Measurements from ENCODE around the gene HACL1. TPM values are rescaled to one million over a fixed set of nuclear protein-coding genes. Genes with fewer than 3 reads are reported as not detected.
"Not testable (repeated sequence)": the region's sequence is repeated elsewhere in the genome, so short reads cannot be mapped to it uniquely, and the experiment has no call there.

Gene HACL1
- total RNA-seq, 1 donor from 2014 or later, result 9.6 TPM

DNA sequence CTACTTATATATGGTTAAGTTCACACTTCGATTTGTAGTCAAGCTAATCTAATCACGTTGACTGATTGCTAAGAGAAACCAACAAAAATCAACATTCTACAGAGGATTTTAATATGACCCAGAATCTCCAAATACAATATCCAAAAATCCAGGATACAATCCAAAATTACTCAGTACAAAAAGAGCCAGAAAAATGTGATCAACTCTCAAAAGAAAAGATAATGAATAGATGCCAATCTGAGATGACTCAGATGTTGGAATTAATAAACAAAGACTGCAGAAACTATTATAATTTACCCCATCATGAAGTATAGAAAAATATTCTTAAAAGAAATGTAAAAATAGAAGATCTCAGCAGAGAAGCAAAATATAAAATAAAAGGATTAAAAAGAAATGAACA is 22.3 kb downstream of the HACL1 start:
- no peak for ATAC-seq

GRCh38 chr3:15578289-15578867 is 23.0 kb downstream of the HACL1 start:
- no peak for ATAC-seq

- ATAC-seq, result no peak
Measured at GRCh38 chr3:15576475-15576874, 24.9 kb downstream of the HACL1 start.

DNA sequence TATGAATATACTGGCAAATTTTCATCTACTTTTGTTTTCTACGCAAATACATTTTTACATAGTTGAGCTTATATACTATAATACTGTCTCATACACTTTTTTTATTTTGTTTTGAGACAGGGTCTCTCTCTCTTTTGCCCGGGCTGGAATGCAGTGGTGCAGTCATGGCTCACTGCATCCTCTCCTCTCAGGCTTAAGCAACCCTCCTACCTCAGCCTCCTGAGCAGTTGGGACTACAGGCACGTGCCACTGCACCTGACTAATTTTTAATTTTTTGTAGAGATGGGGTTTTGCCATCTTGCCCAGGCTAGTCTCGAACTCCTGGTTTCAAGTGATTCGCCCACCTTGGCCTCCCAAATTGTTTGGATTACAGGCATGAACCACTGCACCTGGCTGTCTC is 25.9 kb downstream of the HACL1 start:
- no peak for ATAC-seq

GRCh38 chr3:15572138-15572537 is 29.2 kb downstream of the HACL1 start:
- ATAC-seq, result no peak

DNA sequence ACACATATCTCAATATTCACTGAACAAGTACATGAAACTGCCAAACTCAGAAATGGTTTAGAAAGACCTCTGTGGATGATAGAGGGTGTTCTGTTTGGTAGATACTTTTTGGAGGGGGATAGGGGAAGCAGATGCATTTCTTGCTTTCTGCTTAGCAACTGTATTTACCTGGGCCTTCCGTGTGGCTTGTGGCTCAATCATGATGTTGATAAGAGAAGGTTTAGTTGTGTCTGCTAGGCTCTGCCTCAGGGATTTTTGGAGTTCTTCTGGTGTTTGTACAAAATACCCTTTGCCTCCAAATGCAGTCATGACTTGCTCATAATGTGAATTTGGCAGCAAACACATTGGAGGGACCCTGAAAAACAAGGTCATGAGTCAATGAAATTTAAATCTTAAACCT is 38.2 kb downstream of the HACL1 start:
- ATAC-seq, result no peak

DNA sequence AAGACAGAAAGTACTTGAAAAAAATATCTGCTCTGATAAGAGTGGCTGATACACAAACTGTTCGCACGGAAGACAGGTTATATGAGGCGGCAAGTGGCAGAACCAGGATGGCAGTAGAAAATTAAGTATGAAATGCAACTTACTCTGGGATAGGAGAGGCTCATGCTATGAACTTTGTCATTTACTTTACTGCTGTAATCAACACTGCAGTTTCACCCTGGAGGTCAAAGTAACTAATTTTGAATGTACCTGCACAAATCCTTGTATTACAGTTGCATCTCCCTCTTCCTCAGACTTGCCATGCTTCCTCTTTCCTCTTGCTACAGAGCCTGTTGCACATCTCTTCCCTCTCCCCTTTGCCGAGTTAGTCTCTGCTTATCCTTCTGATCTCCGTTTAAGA is 38.8 kb downstream of the HACL1 start:
- ATAC-seq, result no peak

DNA sequence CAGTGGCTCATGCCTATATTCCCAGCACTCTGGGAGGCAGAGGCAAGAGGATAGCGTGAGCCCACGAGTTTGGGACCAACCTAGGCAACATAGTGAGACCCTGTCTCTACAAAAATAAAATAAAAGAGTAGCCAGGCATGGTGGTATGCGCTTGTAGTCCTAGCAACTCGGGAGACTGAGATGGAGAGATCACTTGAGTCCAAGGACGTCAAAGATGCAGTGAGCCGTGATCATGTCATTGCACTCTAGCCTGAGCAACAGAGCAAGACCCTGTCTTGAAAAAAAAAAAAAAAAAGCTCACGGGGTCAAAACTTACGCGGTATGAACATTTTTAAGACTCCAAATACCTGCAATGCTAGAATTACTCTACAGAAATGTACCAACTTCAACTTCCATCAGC is 42.8 kb downstream of the HACL1 start:
- ATAC-seq, result no peak

DNA sequence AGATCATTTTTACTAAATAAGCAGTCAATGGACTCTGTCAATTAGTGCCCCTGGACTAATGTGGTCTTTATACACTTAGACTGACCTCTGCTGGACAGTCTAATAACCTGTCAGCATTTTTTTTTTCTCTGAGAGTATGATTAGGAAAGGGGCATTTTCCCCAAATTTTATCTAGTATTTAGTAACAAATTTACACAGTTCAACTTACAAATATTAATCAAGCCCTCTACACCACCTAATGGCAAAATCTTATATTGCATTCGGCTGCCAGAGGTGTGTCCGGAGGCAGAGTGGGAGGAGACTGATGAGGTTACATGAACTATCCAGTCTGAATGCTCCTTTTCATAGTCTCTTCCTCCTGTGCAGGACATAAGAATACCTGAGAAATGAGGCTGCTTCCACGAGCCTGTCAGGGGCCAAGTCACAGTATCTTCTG is 43.8 kb downstream of the HACL1 start:
- peak; percentile 95 for ATAC-seq

DNA sequence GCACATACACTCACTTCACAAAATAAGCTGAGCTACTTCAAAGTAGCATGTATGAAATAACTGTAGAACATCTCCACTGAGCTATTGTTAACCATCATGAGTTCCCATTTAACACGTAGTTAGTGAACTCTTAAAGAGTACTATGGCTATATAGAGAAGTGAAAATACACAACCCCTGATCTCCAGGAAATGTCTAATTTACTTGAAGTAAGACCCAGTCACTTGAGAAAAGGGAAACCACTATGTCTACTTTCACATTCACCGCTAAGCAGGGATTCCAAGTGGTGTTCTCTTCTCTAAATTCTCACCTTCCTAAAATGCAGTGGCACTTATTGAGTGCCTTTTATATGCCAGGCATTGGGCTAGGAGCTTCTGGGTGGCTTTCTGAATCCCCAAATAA is 44.9 kb downstream of the HACL1 start:
- ATAC-seq, result peak; percentile 24

- ATAC-seq, result no peak
Measured at GRCh38 chr3:15553749-15554148, 47.6 kb downstream of the HACL1 start.

- ATAC-seq, result no peak
Measured at GRCh38 chr3:15551902-15552301, 49.5 kb downstream of the HACL1 start.

GRCh38 chr3:15549846-15550245 is 51.5 kb downstream of the HACL1 start:
- no peak for ATAC-seq

- ATAC-seq, result no peak
Measured at GRCh38 chr3:15542614-15543013, 58.8 kb downstream of the HACL1 start.

DNA sequence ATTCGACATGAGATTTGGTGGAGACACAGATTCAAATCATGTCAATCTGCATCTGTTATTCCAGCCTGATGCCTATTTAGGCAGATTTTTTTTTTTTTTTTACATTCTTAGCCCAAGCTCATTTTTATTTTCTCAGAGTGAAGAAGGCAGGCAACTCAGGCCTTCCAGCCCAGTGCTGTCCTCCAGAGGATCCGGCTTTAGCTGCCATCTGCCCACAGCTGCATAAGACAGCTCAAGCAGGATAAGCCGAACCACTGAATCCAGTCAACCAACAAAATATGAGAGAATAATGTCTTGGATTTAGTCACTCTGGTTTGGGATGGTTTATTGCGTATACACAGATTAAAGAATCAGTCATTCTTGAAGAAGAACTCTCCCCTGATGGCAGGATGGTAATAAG is 60.0 kb downstream of the HACL1 start:
- ATAC-seq, result no peak

- no peak for ATAC-seq
Measured at GRCh38 chr3:15539066-15539465, 62.3 kb downstream of the HACL1 start.

DNA sequence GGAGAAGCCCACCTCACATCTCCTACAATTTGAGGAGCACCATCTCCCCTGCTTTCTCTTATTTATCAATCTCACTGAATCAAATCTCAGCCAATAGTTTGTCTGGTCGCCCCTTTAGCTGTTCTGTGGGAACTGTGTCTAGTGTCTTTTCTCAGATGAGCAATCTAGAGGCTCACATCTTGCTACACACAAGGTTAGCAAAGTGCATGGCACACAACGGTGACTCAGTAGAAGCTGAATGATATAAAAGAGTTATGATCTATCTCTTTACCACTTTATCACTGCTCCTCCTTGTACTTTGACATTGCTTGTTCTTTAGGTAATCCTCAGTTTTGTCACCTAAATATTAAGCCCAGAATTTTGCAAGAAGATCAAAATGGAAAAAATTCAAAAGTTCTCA is 63.0 kb downstream of the HACL1 start:
- no peak for ATAC-seq

DNA sequence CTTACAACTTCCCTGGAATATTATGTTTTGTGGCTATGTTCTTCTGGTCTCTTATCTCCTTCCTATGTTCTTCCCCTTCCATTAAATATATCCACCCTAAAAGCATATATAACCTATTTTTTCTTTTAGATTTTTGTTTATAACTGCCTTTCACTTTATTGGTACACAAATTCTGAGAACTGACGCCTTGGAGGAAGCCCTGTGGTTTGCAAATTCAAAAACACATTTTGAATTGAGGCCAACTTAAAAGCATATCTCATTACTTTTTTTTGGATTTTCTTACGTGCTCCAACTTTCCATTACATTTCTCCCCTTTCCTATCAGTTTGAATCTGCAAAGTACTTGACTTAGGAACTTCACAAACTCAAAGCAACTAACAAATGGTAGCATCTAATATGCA is 64.5 kb downstream of the HACL1 start:
- no peak for ATAC-seq

DNA sequence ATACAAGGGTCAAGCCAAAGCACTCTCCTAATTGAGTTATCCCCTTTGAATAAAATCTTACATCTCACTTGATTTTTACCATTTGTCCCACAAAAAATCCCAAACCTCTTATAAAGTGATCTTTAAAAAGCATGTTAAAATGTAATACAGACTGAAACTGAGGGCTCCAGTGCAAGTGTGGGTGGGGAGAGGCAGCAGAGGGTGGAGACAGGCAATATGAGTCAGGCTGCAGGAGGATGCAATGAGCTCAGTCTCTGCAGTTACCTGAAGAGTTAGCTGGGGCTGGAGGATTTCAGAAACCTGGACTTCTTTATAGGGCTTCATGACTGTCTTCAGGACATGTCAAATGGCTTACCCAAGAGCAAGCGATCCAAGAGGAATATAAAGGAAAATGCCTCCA is 65.6 kb downstream of the HACL1 start:
- peak; percentile 69 for ATAC-seq

- not testable (repeated sequence) for ATAC-seq
Measured at GRCh38 chr3:15532614-15533013, 68.8 kb downstream of the HACL1 start.

- ATAC-seq, result no peak
Measured at GRCh38 chr3:15531346-15531745, 70.0 kb downstream of the HACL1 start.

DNA sequence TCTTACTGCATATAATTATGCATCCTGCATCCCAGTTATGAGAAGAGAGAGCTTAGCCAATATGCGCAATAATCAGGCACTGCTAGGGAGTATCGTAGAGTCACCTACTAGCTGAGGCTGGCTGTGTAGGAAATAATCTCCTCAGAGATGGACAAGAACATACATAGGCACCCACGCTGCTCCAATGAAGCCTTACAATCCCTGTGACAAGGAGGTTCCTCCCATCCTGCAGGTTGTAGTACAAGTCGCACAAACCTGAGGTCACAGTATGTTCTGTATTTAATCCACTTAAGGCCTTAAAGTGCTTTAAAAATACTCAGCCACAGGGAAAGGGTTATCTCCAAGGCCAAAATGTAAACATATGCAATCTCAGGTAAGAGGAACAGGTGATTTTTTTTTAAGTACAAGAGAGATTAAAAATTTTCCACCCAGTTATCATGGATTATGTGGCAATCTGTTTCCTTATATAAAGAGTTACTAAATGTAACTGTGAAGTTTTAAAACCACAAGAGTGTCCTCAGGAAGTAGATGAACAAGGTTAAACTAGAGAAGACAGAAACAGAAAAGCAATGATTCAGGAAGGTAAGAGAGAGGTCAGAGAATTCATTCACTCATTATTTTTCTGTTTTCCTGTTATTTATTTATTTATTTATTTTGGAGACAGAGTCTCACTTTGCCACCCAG is 72.4 kb downstream of the HACL1 start:
- ATAC-seq, result no peak

GRCh38 chr3:15527031-15527459 is 74.3 kb downstream of the HACL1 start:
- no peak for ATAC-seq

DNA sequence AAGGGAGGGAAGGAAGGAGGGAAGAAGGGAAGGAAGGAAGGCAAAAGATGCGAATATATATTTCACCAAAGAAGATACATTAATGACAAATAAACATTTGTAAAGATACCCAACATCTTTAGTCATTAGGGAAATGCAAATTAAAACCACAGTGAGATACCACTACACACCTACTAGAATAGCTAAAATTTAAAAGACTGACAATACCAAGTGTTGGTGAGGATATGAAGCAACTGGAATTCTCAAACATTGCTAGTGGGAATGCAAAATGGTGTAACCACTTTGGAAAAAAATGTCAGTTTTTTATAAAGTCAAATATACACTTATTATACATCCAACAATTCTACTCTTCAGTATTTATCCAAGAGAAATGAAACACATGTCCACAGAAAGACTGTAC is 75.6 kb downstream of the HACL1 start:
- ATAC-seq, result no peak

Measured in esophagus mucosa (tissue), 1 donor.